NCI-H1092 (cell line): ENCODE measurements around the gene TPSG1.
A peak's percentile ranks its signal among the peaks of the same experiment; 100 is the strongest.
"Not testable (repeated sequence)": the region's sequence is repeated elsewhere in the genome, so short reads cannot be mapped to it uniquely, and the experiment has no call there.

ENCODE experiments used
- DNase-seq: peaks from one replicate; lab custom pipeline; 2025; lab: John Stamatoyannopoulos, UW

The TPSG1 gene

GRCh38 chr16:1194665-1195392 lies 30.2 kb downstream of the TPSG1 start:
- DNase-seq = no peak

- DNase-seq = no peak
Measured at GRCh38 chr16:1193825-1194581, 31.1 kb downstream of the TPSG1 start.

- peak; percentile 47 for DNase-seq
Measured at GRCh38 chr16:1193143-1193824, 31.8 kb downstream of the TPSG1 start.

- DNase-seq = no peak
Measured at GRCh38 chr16:1192384-1193073, 32.5 kb downstream of the TPSG1 start.

- DNase-seq = not testable (repeated sequence)
Measured at GRCh38 chr16:1190789-1191188, 34.3 kb downstream of the TPSG1 start.

- no peak for DNase-seq
Measured at GRCh38 chr16:1189455-1189854, 35.6 kb downstream of the TPSG1 start.

- DNase-seq = no peak
Measured at GRCh38 chr16:1188432-1189189, 36.5 kb downstream of the TPSG1 start.

- DNase-seq = not testable (repeated sequence)
Measured at GRCh38 chr16:1185460-1186207, 39.4 kb downstream of the TPSG1 start.

GRCh38 chr16:1184980-1185379 lies 40.1 kb downstream of the TPSG1 start:
- DNase-seq = no peak

GRCh38 chr16:1184156-1184868 lies 40.8 kb downstream of the TPSG1 start:
- no peak for DNase-seq

- no peak for DNase-seq
Measured at GRCh38 chr16:1182950-1183907, 41.8 kb downstream of the TPSG1 start.

- DNase-seq = no peak
Measured at GRCh38 chr16:1182316-1182671, 42.8 kb downstream of the TPSG1 start.

GRCh38 chr16:1181404-1182315 lies 43.4 kb downstream of the TPSG1 start:
- no peak for DNase-seq

GRCh38 chr16:1180549-1181403 lies 44.3 kb downstream of the TPSG1 start:
- DNase-seq = no peak

- DNase-seq = no peak
Measured at GRCh38 chr16:1178295-1178910, 46.7 kb downstream of the TPSG1 start.

GRCh38 chr16:1177750-1178149 lies 47.3 kb downstream of the TPSG1 start:
- no peak for DNase-seq

- DNase-seq = no peak
Measured at GRCh38 chr16:1177053-1177452, 48.0 kb downstream of the TPSG1 start.
